ENCODE data around the gene GSTCD. TPM values are rescaled to one million over a fixed set of nuclear protein-coding genes. Genes with fewer than 3 reads are reported as not detected.
A peak's percentile ranks its signal among the peaks of the same experiment; 100 is the strongest.

The GSTCD gene
- total and polyA plus RNA-seq, 9 of the 15 experiments (the other 6 are each of a cell fraction or from before 2014, with no cell fraction given), result 4.5 to 36.3 (median 16.0) TPM

- Histone ChIP-seq H3K9me3 (replicated peaks; ENCODE audit: control insufficient read depth, insufficient read depth, low read depth, low read length) (no peaks in the 10 kb centered on the region), H3K79me2 (ENCODE audit: control insufficient read depth, insufficient read depth, low read length) (peaks cover 56% of the 10 kb centered on the region), H3K4me2 (ENCODE audit: insufficient read depth, low read length) (no peak overlapping the region), H3K27me3 (ENCODE audit: control insufficient read depth in 2 of 2, insufficient read depth in 2 of 2, low read length in 2 of 2) (no peaks in the 10 kb centered on the region), H3K4me1 (replicated peaks in 1 of 2; ENCODE audit: control insufficient read depth in 2 of 2, insufficient read depth in 2 of 2, low read length in 2 of 2) (no peaks in the 10 kb centered on the region; a peak in 1 of 5 replicates), H3K36me3 (ENCODE audit: control insufficient read depth, insufficient read depth, low read length) (peaks cover 20% of the 10 kb centered on the region; the same call in 2 of the 3 replicates), H3K9ac (ENCODE audit: insufficient read depth in 1 of 2, low read depth in 2 of 2, low read length in 2 of 2) (no peak overlapping the region), H3K27ac (ENCODE audit: extremely low read depth, low read depth, low read length) (peak overlapping the region; percentile 13; the same call in 1 of the 3 replicates), H4K20me1 (replicated peaks; ENCODE audit: control insufficient read depth, insufficient read depth, low read length) (no peaks in the 10 kb centered on the region), H3K4me3 (no peak overlapping the region), H3K9me1 (ENCODE audit: control insufficient read depth, insufficient read depth, low read length) (no peaks in the 10 kb centered on the region), H2AFZ (ENCODE audit: low read depth, low read length) (peak overlapping the region; percentile 14; the same call in 1 of the 2 replicates)
- in situ Hi-C loops (cut with MboI), result no loop called here
- POLR2A ChIA-PET, result no interaction called here
- DNase-seq (ENCODE audit: extremely low read depth in 1 of 4, low spot score in 3 of 4), result peak in 2 of 4 experiments; percentile 28 to 36
- no TSS peak for BruUV-seq (replicated peaks)
- peak; percentile 61; the same call in 2 of the 3 replicates for ATAC-seq
- CTCF ChIA-PET (ENCODE audit: low intra/inter-chr PET ratio), result interaction anchor here (0.8 kb wide), 1 partner anchor 195 kb away, joined by 3 read pairs; no protein-coding TSS in a partner anchor
- no peak for FAIRE-seq
- 49% methylated on average over 4 of the region's 4 CpGs for WGBS (ENCODE audit: insufficient coverage, low coverage, missing lambda C conversion rate)
- intact Hi-C loops (cut with micrococcal nuclease), result loop anchor here (2.0 kb wide), 1 partner anchor 195 kb away; no protein-coding TSS in a partner anchor
- TF ChIP-seq RAD21 (CRISPR knock-in tag; conservative IDR thresholded peaks at IDR 0.05 in 1 of 2, IDR thresholded peaks at IDR 0.05 in 1 of 2) (peak; percentile 32 to 38; a peak in 2 of 4 replicates), CTCF (IDR thresholded peaks at IDR 0.05 in 2 of 3, conservative IDR thresholded peaks at IDR 0.05 in 1 of 3; ENCODE audit: insufficient read depth in 2 of 3, low read depth in 1 of 3, low read length in 3 of 3) (peak in 2 of 3 experiments; percentile 20 to 63; a peak in 3 of 6 replicates), ZNF197 (CRISPR knock-in tag; IDR thresholded peaks at IDR 0.05; ENCODE audit: low read depth) (no peak)
These were observed 7.2 kb downstream of the GSTCD start for GRCh38 chr4:105715692-105716278.
